GM18498 (cell line): ENCODE data around the gene TMEM255B.
"Not testable (repeated sequence)": the region's sequence is repeated elsewhere in the genome, so short reads cannot be mapped to it uniquely, and the experiment has no call there.

Experiments used
- ATAC-seq: cut with Tn5 transposase; IDR thresholded peaks from one replicate; pipeline ENCODE4 v1.9.1; 2021; ENCODE audit warnings: mild to moderate bottlenecking, moderate library complexity; ENCODE audit not compliant: unreplicated experiment

Gene TMEM255B

GRCh38 chr13:113830426-113830950 lies 71.5 kb downstream of the TMEM255B start:
- not testable (repeated sequence) for ATAC-seq

- ATAC-seq = no peak
Observed at GRCh38 chr13:113831061-113831460, 72.0 kb downstream of the TMEM255B start.

GRCh38 chr13:113832205-113832604 lies 73.2 kb downstream of the TMEM255B start:
- ATAC-seq = no peak

GRCh38 chr13:113832631-113833030 lies 73.6 kb downstream of the TMEM255B start:
- no peak for ATAC-seq

GRCh38 chr13:113833111-113833830 lies 74.2 kb downstream of the TMEM255B start:
- ATAC-seq = no peak

- not testable (repeated sequence) for ATAC-seq
Observed at GRCh38 chr13:113834006-113834405, 75.0 kb downstream of the TMEM255B start.

GRCh38 chr13:113834496-113835200 lies 75.6 kb downstream of the TMEM255B start:
- ATAC-seq = no peak

GRCh38 chr13:113835461-113836270 lies 76.6 kb downstream of the TMEM255B start:
- ATAC-seq = no peak

- ATAC-seq = no peak
Observed at GRCh38 chr13:113836768-113837559, 77.9 kb downstream of the TMEM255B start.

GRCh38 chr13:113837560-113838355 lies 78.7 kb downstream of the TMEM255B start:
- no peak for ATAC-seq

- ATAC-seq = no peak
Observed at GRCh38 chr13:113838711-113839201, 79.7 kb downstream of the TMEM255B start.

GRCh38 chr13:113839536-113840204 lies 80.6 kb downstream of the TMEM255B start:
- ATAC-seq = no peak

GRCh38 chr13:113840541-113841352 lies 81.7 kb downstream of the TMEM255B start:
- no peak for ATAC-seq

- ATAC-seq = no peak
Observed at GRCh38 chr13:113841353-113841650, 82.3 kb downstream of the TMEM255B start.

- ATAC-seq = no peak
Observed at GRCh38 chr13:113842336-113843062, 83.5 kb downstream of the TMEM255B start.

GRCh38 chr13:113843063-113843654 lies 84.1 kb downstream of the TMEM255B start:
- no peak for ATAC-seq

GRCh38 chr13:113843864-113844556 lies 85.0 kb downstream of the TMEM255B start:
- no peak for ATAC-seq
